Measurements from ENCODE around the gene TMEM179. TPM values are rescaled to one million over a fixed set of nuclear protein-coding genes. Genes with fewer than 3 reads are reported as not detected.

The TMEM179 gene
- total and polyA plus RNA-seq, 2 of the 8 experiments (the other 6 are each of a cell fraction or from before 2014, with no cell fraction given): 2.9 to 4.0 TPM

DNA sequence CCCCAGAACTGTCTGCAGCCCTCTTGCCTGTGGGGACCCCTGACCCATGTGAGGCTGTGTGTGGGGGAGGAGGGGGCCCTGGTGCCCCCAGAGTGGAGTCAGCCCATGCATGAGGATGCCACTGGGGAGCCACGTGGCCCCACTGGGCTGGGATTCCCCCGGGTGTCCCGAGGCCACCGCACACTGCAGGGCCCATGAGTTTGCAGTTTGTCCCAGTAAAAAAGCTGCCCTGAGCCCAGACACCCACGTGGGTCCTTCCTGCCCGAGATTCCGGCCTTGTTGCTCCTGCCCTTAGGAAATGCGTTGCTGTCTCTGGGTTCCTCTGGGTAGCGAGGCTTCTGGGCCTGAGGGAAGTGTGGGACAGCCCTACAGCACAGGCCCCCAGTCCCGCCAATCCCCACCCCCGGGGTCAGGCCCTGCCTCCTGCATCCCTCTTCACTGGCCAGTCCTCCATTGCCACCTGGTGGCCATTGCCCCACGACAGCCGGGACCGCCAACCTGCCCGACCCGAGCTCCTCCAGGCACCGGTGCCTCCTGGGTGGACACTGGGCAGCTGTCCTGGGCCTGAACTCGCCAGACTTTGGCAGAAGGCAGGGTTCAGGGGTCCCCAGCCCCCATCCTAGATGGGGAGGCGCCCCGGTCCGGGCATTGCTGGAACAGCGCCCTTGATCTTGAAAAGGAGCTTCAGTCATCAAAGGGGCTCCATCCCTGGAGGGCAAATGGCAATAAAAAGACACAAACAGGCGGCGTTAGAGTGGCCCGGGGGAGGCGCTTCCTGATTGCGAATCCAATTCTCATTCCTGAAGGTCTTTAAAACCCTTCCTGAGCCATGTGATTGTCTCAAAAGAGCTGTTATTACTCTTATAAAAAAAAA lies 40.6 kb downstream of the TMEM179 start (continued):
- no peak for TF ChIP-seq SIN3A (conservative IDR thresholded peaks at IDR 0.05 in 1 of 2, IDR thresholded peaks at IDR 0.05 in 1 of 2; ENCODE audit: low read depth in 1 of 2, low read length in 2 of 2)
- no peak for TF ChIP-seq SIRT6 (IDR thresholded peaks at IDR 0.05; ENCODE audit: low read length)
- TF ChIP-seq JUND (IDR thresholded peaks at IDR 0.05; ENCODE audit: low read length): no peak
- 0 out of 2 replicates have a peak, but pooled peaks have one; percentile 11 for TF ChIP-seq TCF12 (IDR thresholded peaks at IDR 0.05; ENCODE audit: low read depth, low read length)
- no peak for TF ChIP-seq CHD2 (IDR thresholded peaks at IDR 0.05; ENCODE audit: low read length)
- no peak for TF ChIP-seq TAF7 (optimal IDR thresholded peaks at IDR 0.05; ENCODE audit: borderline replicate concordance, low read depth, low read length)
- no peak for TF ChIP-seq HDAC2 (IDR thresholded peaks at IDR 0.05; ENCODE audit: borderline replicate concordance in 1 of 2, low read depth in 2 of 2, low read length in 2 of 2)
- TF ChIP-seq RNF2 (IDR thresholded peaks at IDR 0.05; ENCODE audit: borderline replicate concordance, low read depth, low read length, missing control alignments, poor library complexity, severe bottlenecking): no peak
- no peak for TF ChIP-seq RFX5 (IDR thresholded peaks at IDR 0.05; ENCODE audit: borderline replicate concordance, low read depth, low read length)
- no peak for TF ChIP-seq TBP (IDR thresholded peaks at IDR 0.05; ENCODE audit: low read depth, low read length)

All from H1 (cell line).